ENCODE data around the gene STAG3.
"Not testable (repeated sequence)": the region's sequence is repeated elsewhere in the genome, so short reads cannot be mapped to it uniquely, and the experiment has no call there.

DNA sequence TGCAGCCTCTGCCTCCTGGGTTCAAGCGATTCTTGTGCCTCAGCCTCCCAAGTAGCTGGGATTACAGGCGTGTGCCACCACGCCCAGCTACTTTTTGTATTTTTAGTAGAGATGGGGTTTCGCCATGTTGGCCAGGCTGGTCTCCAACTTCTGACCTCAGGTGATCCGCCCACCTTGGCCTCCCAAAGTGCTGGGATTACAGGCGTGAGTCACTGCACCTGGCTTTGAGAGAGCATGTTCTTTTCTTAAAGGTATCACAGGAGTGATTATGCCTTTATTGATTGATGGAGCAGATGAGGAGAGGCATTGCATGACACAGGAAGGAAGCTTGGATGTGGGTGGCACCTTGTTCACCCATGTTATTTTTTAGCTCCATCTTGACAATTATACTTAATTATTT, 5.4 kb downstream of the STAG3 start:
- TF ChIP-seq, protein P1, sequence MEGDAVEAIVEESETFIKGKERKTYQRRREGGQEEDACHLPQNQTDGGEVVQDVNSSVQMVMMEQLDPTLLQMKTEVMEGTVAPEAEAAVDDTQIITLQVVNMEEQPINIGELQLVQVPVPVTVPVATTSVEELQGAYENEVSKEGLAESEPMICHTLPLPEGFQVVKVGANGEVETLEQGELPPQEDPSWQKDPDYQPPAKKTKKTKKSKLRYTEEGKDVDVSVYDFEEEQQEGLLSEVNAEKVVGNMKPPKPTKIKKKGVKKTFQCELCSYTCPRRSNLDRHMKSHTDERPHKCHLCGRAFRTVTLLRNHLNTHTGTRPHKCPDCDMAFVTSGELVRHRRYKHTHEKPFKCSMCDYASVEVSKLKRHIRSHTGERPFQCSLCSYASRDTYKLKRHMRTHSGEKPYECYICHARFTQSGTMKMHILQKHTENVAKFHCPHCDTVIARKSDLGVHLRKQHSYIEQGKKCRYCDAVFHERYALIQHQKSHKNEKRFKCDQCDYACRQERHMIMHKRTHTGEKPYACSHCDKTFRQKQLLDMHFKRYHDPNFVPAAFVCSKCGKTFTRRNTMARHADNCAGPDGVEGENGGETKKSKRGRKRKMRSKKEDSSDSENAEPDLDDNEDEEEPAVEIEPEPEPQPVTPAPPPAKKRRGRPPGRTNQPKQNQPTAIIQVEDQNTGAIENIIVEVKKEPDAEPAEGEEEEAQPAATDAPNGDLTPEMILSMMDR (IDR thresholded peaks at IDR 0.05), result not testable (repeated sequence)
- not testable (repeated sequence) for TF ChIP-seq POLR2A, EP300 (IDR thresholded peaks at IDR 0.05)
